22Rv1 (cell line): ENCODE data around the gene CEP192.

ENCODE experiments used
- ZFX ChIP-seq: fragments of 450-650 bp; IDR thresholded peaks from 2 replicates; pipeline ENCODE4 v1.6.1; 2017; ENCODE audit warnings: antibody characterized with exemption, borderline replicate concordance
- TF ChIP-seq, protein P1 (sequence below): fragments of 450-650 bp; IDR thresholded peaks from 2 replicates; pipeline ENCODE4 v1.5.1; 2017; ENCODE audit warnings: mild to moderate bottlenecking

DNA sequence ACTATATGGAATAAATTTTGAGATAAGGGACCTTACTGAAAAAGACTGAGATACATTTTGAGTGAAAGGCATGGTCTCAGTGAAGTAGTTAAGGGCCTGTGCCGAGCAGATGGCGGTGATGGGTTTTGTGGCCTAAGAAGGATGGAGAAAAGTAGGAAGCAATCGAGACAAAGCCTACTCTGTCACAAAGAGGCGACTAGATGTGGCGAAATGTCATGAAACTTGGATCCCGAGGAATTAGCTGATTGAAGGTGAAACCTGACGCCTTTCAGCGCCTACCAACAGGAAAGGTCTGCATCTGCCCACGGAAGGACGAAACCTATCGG lies 558 bp upstream of the CEP192 start:
- TF ChIP-seq, protein P1, sequence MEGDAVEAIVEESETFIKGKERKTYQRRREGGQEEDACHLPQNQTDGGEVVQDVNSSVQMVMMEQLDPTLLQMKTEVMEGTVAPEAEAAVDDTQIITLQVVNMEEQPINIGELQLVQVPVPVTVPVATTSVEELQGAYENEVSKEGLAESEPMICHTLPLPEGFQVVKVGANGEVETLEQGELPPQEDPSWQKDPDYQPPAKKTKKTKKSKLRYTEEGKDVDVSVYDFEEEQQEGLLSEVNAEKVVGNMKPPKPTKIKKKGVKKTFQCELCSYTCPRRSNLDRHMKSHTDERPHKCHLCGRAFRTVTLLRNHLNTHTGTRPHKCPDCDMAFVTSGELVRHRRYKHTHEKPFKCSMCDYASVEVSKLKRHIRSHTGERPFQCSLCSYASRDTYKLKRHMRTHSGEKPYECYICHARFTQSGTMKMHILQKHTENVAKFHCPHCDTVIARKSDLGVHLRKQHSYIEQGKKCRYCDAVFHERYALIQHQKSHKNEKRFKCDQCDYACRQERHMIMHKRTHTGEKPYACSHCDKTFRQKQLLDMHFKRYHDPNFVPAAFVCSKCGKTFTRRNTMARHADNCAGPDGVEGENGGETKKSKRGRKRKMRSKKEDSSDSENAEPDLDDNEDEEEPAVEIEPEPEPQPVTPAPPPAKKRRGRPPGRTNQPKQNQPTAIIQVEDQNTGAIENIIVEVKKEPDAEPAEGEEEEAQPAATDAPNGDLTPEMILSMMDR = no peak
- no peak for TF ChIP-seq ZFX
